Measurements from ENCODE around the gene CFAP74. TPM values are rescaled to one million over a fixed set of nuclear protein-coding genes. Genes with fewer than 3 reads are reported as not detected.

Gene CFAP74
- polyA plus RNA-seq, 3 donors, result 0.24 to 1.3 (median 0.53) TPM

- no peak for DNase-seq
Measured at GRCh38 chr1:1971688-1972087, 31.9 kb downstream of the CFAP74 start.

- no peak for DNase-seq
Measured at GRCh38 chr1:1971017-1971416, 32.6 kb downstream of the CFAP74 start.

- no peak for DNase-seq
Measured at GRCh38 chr1:1969953-1970716, 33.5 kb downstream of the CFAP74 start.

- DNase-seq, result no peak
Measured at GRCh38 chr1:1969505-1969900, 34.1 kb downstream of the CFAP74 start.

- DNase-seq, result no peak
Measured at GRCh38 chr1:1968767-1969504, 34.6 kb downstream of the CFAP74 start.

- DNase-seq, result no peak
Measured at GRCh38 chr1:1967879-1968278, 35.7 kb downstream of the CFAP74 start.

- no peak for DNase-seq
Measured at GRCh38 chr1:1967151-1967550, 36.4 kb downstream of the CFAP74 start.

GRCh38 chr1:1966071-1966740 is 37.4 kb downstream of the CFAP74 start:
- DNase-seq, result peak; percentile 19

- no peak for DNase-seq
Measured at GRCh38 chr1:1965546-1965945, 38.0 kb downstream of the CFAP74 start.

- DNase-seq, result no peak
Measured at GRCh38 chr1:1964811-1965210, 38.8 kb downstream of the CFAP74 start.

- DNase-seq, result no peak
Measured at GRCh38 chr1:1963570-1963969, 40.0 kb downstream of the CFAP74 start.

- DNase-seq, result no peak
Measured at GRCh38 chr1:1962752-1963151, 40.8 kb downstream of the CFAP74 start.

GRCh38 chr1:1960480-1961196 is 42.9 kb downstream of the CFAP74 start:
- DNase-seq, result no peak

GRCh38 chr1:1959840-1960479 is 43.6 kb downstream of the CFAP74 start:
- peak; percentile 76 for DNase-seq

- no peak for DNase-seq
Measured at GRCh38 chr1:1959459-1959839, 44.1 kb downstream of the CFAP74 start.

GRCh38 chr1:1958071-1958541 is 45.5 kb downstream of the CFAP74 start:
- no peak for DNase-seq

GRCh38 chr1:1957533-1957961 is 46.0 kb downstream of the CFAP74 start:
- DNase-seq, result no peak

GRCh38 chr1:1956586-1957532 is 46.7 kb downstream of the CFAP74 start:
- no peak for DNase-seq

GRCh38 chr1:1956101-1956500 is 47.5 kb downstream of the CFAP74 start:
- no peak for DNase-seq

GRCh38 chr1:1955621-1956094 is 47.9 kb downstream of the CFAP74 start:
- DNase-seq, result peak; percentile 19

Measured in renal pelvis (tissue), 4 donors.